AG08395 (cell line): ENCODE measurements around the gene SLC25A44.

Experiments
- DNase-seq: peaks from one replicate; pipeline ENCODE4 v3.0.0; 2012; ENCODE audit warnings: mixed read lengths, low spot score

The SLC25A44 gene

DNA sequence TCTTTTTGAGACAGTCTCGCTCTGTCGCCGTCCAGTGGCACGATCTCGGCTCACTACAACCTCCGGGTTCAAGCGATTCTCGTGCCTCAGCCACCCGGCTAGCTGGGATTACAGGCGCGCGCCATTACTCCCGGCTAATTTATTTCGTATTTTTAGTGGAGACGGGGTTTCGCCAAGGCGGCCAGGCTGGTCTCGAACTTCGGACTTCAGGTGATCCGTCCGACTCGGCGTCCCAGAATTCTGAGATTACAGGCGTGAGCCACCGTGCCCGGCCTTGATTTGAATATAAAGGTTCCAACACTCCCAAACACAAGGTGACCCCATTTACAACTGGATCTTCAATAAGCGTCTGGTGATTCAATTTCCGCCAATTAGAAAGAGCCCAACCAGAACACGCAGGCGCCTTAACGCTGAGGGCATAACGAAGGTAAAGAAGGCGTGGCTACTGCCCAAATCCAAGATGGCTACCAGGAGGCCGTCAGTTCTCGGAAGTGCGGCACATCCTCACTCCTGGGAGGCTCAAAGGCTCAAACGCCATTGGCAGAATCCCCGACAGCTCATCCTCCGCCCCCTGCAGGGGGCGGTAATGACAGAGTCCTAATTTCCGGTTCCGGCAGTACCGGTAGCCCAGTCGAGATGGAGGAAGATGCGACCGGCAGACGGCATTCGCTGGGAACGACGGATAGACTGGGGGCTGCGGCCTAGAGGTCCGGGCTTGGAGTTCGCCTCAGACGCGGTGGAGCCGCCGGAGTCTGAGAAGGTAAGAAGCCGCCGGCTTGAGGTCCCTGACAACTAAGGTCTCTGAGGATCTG lies at the start of gene SLC25A44:
Gene SLC25A44, plus strand, starts transcription at position 617 of the 812 bp plus-strand sequence. CDS start 5,744 bp downstream, outside the sequence.
- peak; percentile 98 for DNase-seq

GRCh38 chr1:156144742-156145141 lies 49.2 kb upstream of the SLC25A44 start:
- no peak for DNase-seq

GRCh38 chr1:156145650-156146019 lies 48.3 kb upstream of the SLC25A44 start:
- no peak for DNase-seq

- DNase-seq: peak; percentile 89
Observed at GRCh38 chr1:156146020-156146768, 47.7 kb upstream of the SLC25A44 start.

DNA sequence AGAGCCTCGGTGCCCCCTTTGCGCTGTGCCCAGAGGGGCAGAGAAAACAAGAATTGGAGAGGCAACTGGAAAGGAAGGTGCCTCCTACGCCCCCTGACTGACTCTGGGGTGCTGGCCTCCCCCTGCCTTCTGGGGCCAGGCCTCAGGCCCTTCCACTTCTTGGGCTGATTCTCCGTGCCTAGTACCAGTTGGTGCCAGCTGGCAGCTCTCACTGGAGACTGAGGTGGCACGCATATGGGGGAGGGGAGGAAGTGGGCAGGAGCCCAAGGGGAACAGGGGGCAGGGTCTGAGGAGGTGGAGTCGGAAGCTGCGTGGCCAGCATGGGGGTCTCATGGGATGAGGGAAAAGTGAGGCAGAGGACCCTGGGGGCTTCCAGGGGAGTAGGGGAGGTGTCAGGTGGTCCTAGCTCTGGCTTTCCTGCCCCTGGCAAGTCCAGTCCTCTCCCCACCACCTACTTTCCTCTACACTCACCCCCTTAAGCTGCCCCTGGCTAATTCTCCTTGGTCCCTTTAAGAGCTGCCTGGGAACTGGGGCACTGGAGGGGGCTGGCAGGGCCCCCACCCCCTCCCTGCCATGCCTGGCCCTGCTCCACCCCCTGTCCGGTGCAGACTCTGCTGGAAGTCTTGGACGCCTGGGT lies 47.0 kb upstream of the SLC25A44 start:
- peak; percentile 49 for DNase-seq

DNA sequence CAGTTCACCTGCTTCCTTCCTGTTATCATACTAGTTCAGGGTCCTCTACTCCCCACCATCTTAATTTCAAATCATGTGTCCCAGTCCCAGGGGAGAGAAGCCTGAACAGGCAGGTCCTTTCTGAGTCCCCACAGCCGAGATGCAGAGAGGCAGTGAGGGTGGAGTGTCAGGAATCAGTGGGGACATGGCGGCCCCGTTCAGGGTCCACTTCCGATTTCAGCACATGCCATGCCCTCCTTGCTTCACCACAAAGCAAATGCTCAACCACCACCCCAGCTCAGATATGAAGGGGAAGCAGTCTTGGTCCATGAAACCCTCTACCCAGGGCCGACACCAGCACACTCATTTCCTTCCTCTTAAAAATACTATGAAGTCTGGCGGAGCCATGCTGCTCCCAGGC lies 45.7 kb upstream of the SLC25A44 start:
- DNase-seq: no peak

DNA sequence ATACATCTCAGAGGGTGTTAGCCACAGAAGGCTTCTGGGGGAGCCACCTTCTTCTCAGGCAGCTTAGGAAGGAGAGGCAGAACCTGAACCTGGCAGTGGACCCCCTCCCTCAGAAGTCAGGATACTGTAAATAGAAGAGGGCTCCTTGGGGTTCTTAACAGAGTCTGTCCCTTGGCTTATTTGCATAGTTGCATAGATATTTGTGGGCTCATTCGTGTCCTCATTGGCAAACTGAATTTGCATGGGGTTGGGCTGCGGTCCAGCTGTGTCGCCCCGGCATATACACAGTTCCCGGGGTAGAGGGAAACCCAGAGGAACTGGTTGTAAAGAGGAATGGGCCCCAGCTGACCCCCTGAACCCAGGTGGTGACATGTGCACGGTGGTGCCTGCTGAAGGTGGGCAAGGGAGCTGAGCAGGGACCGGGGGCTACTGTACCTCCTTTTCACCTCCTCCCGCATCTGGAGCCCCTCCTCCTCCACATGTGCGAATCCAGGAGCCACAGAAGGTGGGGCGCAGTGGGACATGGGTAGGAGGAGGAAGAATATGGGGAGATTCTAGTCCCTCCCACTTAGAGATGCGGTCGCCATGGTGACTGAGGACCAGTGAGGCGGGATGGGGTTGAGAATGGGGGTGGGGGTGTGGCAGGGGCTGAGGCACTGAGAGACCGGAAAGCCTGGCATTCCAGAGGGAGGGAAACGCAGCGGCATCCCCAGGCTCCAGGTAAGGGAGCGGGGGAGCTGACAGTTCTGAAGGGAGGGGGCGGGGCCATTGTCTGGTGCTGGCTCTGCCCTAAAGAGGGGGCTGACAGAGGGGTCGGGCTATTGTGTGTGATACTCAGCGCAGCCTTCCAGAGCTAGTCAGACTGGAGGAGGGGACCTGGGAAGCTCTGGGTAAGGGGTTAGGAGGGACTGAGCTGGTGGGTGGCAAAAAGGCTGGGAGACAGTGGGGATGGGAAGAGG lies 44.3 kb upstream of the SLC25A44 start:
- DNase-seq: no peak

DNA sequence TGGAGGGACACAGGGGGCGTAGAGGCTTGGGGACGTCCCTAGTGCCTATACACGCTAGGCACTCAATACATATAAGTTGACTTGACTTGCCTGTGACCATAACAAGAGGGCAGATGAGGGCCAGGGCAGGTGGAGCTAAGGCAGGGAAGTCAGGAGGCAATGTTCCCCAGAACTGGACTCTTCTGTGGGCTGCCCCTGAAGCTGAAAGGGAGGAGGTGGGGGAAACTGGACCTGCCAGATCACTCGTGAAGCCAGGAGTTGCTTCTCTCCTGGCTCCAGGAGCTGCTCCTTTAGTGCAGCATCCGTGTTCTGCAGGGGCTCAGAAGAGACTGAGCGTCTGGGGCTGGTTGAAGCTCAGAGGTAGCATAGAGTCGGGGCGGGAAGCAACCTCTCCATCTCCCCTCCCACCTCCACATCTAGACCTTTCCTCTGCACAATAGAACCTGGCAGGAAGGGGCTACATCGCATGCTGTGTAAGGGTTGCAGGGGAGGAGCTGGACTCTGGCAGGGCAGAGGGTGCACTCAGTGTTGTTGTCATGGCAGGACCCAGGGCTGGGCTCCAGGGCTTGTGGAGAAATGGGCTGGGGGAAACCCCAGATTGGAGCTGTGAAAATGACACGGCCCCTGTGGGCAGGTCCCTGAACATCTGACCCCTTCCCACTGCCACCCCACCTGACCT lies 43.4 kb upstream of the SLC25A44 start:
- DNase-seq: no peak

- DNase-seq: no peak
Observed at GRCh38 chr1:156151093-156151688, 42.7 kb upstream of the SLC25A44 start.

GRCh38 chr1:156152628-156153027 lies 41.3 kb upstream of the SLC25A44 start:
- DNase-seq: no peak

DNA sequence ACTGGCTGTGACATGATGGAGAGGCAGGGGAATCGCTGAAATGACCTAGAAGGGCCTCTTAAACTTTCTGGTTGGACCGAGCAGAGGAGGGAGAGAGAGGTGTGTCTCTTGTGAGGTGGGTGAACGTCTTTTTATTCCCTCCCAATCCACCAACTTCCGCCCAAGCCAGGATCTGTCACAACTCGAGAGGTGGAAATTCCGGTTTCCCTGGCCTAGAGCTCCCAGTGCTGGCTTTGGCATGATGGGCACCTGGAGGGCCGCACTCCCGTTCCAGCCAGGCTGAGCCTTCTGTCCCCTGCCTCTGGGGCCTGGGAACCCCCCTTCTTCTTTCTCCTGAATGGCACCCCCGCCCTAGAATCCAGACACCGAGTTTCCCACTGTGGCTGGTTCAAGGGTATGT lies 40.5 kb upstream of the SLC25A44 start, which contains the start of gene SEMA4A:
Gene SEMA4A, plus strand, starts transcription at position 224 of the 400 bp plus-strand sequence. CDS start 994 bp downstream, outside the sequence.
- no peak for DNase-seq

GRCh38 chr1:156154317-156154749 lies 39.6 kb upstream of the SLC25A44 start:
- DNase-seq: no peak

DNA sequence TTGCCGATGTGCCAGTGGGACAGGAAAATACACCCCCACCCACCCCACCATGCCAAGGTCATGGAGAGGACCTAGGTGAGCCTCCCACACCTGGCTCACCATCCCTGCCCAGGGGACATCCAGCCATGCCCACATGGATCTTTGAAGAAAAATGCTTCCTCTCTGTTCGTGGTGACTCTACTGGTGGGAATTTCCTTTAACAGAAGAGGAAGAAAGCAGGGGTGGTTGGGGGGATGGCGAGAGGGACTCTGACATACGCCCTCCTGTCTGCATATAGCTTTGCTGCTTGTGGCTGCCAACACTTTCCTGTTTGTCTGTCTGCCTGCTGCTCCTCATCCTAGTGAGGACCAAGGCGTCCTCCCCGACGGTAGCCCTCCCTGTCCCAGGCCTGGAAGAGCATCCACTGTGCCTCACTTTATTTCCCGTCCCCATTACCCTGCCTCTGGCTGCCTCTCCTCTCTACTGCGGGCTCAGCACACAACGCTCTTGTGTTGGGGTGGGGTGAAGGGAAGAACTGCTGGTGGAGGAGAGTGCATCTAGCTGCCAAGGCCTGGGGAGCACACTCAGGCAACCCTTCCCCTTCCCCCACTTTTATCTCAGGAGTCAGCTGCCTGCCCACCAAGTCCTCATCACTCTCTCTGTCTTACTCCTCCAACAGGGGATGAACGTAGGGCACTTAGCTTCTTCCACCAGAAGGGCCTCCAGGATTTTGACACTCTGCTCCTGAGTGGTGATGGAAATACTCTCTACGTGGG lies 38.0 kb upstream of the SLC25A44 start:
- no peak for DNase-seq

GRCh38 chr1:156157506-156157905 lies 36.4 kb upstream of the SLC25A44 start:
- no peak for DNase-seq

- no peak for DNase-seq
Observed at GRCh38 chr1:156157966-156158365, 35.9 kb upstream of the SLC25A44 start.

GRCh38 chr1:156160000-156160742 lies 33.7 kb upstream of the SLC25A44 start:
- no peak for DNase-seq

- peak; percentile 85 for DNase-seq
Observed at GRCh38 chr1:156160743-156161171, 33.1 kb upstream of the SLC25A44 start.

- no peak for DNase-seq
Observed at GRCh38 chr1:156162430-156163037, 31.4 kb upstream of the SLC25A44 start.
